Measurements from ENCODE around the gene GDF2. TPM values are rescaled to one million over a fixed set of nuclear protein-coding genes. Genes with fewer than 3 reads are reported as not detected.

GDF2 gene
- total RNA-seq, 3 donors from 2014 or later (not counting 1 experiment from before 2014, with no cell fraction given) = not detected

DNA sequence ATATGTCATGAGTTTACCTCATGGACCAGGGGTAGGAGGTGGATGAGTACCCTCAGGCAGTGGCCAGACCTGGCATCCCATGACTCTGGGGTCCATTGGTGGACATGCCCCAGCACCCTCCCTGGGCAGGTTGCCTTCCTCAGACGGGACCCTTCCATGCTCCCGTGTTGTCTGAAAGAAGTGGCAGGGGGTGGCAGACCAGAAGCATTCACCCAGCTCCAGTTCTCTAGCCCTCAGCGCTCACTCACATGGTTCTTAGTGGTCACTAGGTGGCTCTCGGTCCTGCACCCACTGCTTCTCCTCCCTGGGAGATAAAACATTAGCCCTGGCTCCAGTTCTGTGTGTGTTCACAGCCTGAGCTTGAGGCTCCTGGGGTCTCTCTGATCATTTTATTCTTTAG, 31.9 kb downstream of the GDF2 start:
- Histone ChIP-seq H3K4me3 (ENCODE audit: low read length) (no peak overlapping the region), H3K36me3 (ENCODE audit: control insufficient read depth, insufficient read depth, low read length) (no peaks in the 10 kb centered on the region), H3K27me3 (ENCODE audit: control insufficient read depth, insufficient read depth, low read length) (no peaks in the 10 kb centered on the region), H3K27ac (ENCODE audit: low read length) (no peak overlapping the region), H3K9me3 (ENCODE audit: control insufficient read depth, insufficient read depth, low read length) (no peaks in the 10 kb centered on the region), H3K4me1 (ENCODE audit: control insufficient read depth, insufficient read depth, low read length) (no peaks in the 10 kb centered on the region)
- H3K36me3 Mint-ChIP-seq = no peaks in the 10 kb centered on the region
- ATAC-seq (no peak), DNase-seq (no peak)
- no peaks in the 10 kb centered on the region for H3K9me3 Mint-ChIP-seq
- H3K27me3 Mint-ChIP-seq (ENCODE audit: low read depth in 2 of 2) = peaks cover 0 to 1% of the 10 kb centered on the region in 2 donors
- TF ChIP-seq, protein P1, sequence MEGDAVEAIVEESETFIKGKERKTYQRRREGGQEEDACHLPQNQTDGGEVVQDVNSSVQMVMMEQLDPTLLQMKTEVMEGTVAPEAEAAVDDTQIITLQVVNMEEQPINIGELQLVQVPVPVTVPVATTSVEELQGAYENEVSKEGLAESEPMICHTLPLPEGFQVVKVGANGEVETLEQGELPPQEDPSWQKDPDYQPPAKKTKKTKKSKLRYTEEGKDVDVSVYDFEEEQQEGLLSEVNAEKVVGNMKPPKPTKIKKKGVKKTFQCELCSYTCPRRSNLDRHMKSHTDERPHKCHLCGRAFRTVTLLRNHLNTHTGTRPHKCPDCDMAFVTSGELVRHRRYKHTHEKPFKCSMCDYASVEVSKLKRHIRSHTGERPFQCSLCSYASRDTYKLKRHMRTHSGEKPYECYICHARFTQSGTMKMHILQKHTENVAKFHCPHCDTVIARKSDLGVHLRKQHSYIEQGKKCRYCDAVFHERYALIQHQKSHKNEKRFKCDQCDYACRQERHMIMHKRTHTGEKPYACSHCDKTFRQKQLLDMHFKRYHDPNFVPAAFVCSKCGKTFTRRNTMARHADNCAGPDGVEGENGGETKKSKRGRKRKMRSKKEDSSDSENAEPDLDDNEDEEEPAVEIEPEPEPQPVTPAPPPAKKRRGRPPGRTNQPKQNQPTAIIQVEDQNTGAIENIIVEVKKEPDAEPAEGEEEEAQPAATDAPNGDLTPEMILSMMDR (IDR thresholded peaks at IDR 0.05) = no peak
- 87% methylated on average over 4 of the region's 4 CpGs for WGBS (ENCODE audit: insufficient coverage)
- H3K4me1 Mint-ChIP-seq = no peaks in the 10 kb centered on the region
- no peak overlapping the region for H3K27ac Mint-ChIP-seq
- H3K4me3 Mint-ChIP-seq = no peak overlapping the region
- intact Hi-C loops (cut with micrococcal nuclease) = no loop called here

DNA sequence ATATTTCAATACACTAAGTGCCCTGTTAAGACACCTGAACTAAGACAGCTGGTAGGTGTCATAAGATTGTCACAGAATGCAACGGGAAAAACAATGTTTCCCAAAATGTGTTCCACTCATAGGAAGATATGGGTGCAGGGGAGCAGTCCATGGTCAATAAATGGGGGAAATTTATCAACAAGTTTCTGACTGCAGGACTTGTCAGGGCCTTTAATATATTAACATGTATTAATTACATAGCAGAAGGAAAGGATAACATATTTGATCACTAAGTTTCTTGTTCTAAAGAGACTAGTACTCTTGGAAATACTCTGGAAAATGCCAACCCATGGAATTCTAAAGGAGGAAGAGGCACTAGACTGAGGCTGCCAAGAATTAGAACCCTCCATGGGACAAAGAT, 32.6 kb downstream of the GDF2 start:
- Mint-ChIP-seq H3K9me3 (no peaks in the 10 kb centered on the region), H3K36me3 (no peaks in the 10 kb centered on the region), H3K27me3 (ENCODE audit: low read depth in 2 of 2) (peaks cover 0 to 4% of the 10 kb centered on the region in 2 donors), H3K4me1 (no peaks in the 10 kb centered on the region), H3K27ac (no peak overlapping the region), H3K4me3 (no peak overlapping the region)
- Histone ChIP-seq H3K9me3 (ENCODE audit: control insufficient read depth, insufficient read depth, low read length) (no peaks in the 10 kb centered on the region), H3K36me3 (ENCODE audit: control insufficient read depth, insufficient read depth, low read length) (no peaks in the 10 kb centered on the region), H3K27ac (ENCODE audit: low read length) (no peak overlapping the region), H3K4me3 (ENCODE audit: low read length) (no peak overlapping the region), H3K4me1 (ENCODE audit: control insufficient read depth, insufficient read depth, low read length) (no peaks in the 10 kb centered on the region), H3K27me3 (ENCODE audit: control insufficient read depth, insufficient read depth, low read length) (no peaks in the 10 kb centered on the region)
- intact Hi-C loops (cut with micrococcal nuclease) = no loop called here
- TF ChIP-seq, protein P1 (IDR thresholded peaks at IDR 0.05) = no peak
- ATAC-seq (no peak), DNase-seq (no peak)
- WGBS (ENCODE audit: insufficient coverage) = 75% methylated on average over 1 of the region's 1 CpG

DNA sequence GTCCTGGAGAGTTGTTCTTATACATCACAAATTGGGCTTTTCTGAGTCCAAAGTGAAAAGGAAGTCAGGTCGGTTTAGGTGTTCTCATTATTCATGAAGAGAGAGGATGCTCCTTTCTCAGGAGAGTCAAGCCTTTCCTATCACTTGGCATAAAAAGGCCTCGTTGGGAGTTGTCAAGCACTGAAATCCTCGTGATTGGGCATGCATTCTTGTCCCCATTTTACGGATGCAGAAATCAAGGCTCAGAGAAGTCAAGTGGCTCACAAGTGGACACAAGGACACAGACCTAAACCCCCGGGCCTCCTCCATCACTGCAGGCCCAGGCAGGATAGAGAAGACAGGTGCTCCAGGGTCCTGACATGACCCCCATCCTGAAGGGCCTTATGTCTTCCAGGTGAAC, 34.5 kb downstream of the GDF2 start:
- H3K27me3 ChIP-seq (ENCODE audit: control insufficient read depth, insufficient read depth, low read length) = no peaks in the 10 kb centered on the region
- TF ChIP-seq, protein P1 (IDR thresholded peaks at IDR 0.05) = no peak
- H3K36me3 ChIP-seq (ENCODE audit: control insufficient read depth, insufficient read depth, low read length) = no peaks in the 10 kb centered on the region
- H3K27ac Mint-ChIP-seq = no peak overlapping the region
- WGBS (ENCODE audit: insufficient coverage) = 87% methylated on average over 5 of the region's 5 CpGs
- ATAC-seq (no peak), DNase-seq (no peak)
- H3K9me3 ChIP-seq (ENCODE audit: control insufficient read depth, insufficient read depth, low read length) = no peaks in the 10 kb centered on the region
- H3K4me3 Mint-ChIP-seq = no peak overlapping the region
- intact Hi-C loops (cut with micrococcal nuclease) = no loop called here
- H3K4me1 Mint-ChIP-seq = no peaks in the 10 kb centered on the region
- H3K27me3 Mint-ChIP-seq (ENCODE audit: low read depth in 2 of 2) = peaks cover 0 to 4% of the 10 kb centered on the region in 2 donors
- no peaks in the 10 kb centered on the region for H3K36me3 Mint-ChIP-seq
- no peak overlapping the region for H3K27ac ChIP-seq (ENCODE audit: low read length)
- H3K4me1 ChIP-seq (ENCODE audit: control insufficient read depth, insufficient read depth, low read length) = no peaks in the 10 kb centered on the region
- H3K4me3 ChIP-seq (ENCODE audit: low read length) = no peak overlapping the region
- H3K9me3 Mint-ChIP-seq = no peaks in the 10 kb centered on the region

DNA sequence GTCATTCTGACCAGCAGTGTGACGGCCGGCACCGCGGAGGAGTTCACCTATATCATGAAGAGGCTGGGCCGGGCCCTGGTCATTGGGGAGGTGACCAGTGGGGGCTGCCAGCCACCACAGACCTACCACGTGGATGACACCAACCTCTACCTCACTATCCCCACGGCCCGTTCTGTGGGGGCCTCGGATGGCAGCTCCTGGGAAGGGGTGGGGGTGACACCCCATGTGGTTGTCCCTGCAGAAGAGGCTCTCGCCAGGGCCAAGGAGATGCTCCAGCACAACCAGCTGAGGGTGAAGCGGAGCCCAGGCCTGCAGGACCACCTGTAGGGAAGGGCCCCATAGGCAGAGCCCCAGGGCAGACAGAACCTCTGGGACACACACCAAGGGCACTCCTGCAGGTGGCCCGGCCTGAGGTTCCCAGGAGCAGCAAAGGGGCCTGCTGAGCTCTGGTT, 34.9 kb downstream of the GDF2 start:
- intact Hi-C loops (cut with micrococcal nuclease) = no loop called here
- peaks cover 0 to 4% of the 10 kb centered on the region in 2 donors for H3K27me3 Mint-ChIP-seq (ENCODE audit: low read depth in 2 of 2)
- H3K36me3 Mint-ChIP-seq = no peaks in the 10 kb centered on the region
- no peaks in the 10 kb centered on the region for H3K9me3 Mint-ChIP-seq
- no peak overlapping the region for H3K4me3 ChIP-seq (ENCODE audit: low read length)
- WGBS (ENCODE audit: insufficient coverage) = 91% methylated on average over 9 of the region's 12 CpGs
- ATAC-seq = peak in 1 of 3 donors; percentile 36
- no peaks in the 10 kb centered on the region for H3K27me3 ChIP-seq (ENCODE audit: control insufficient read depth, insufficient read depth, low read length)
- H3K9me3 ChIP-seq (ENCODE audit: control insufficient read depth, insufficient read depth, low read length) = no peaks in the 10 kb centered on the region
- no peak overlapping the region for H3K4me3 Mint-ChIP-seq
- no peak overlapping the region for H3K27ac ChIP-seq (ENCODE audit: low read length)
- no peaks in the 10 kb centered on the region for H3K36me3 ChIP-seq (ENCODE audit: control insufficient read depth, insufficient read depth, low read length)
- no peak overlapping the region for H3K27ac Mint-ChIP-seq
- no peaks in the 10 kb centered on the region for H3K4me1 ChIP-seq (ENCODE audit: control insufficient read depth, insufficient read depth, low read length)
- no peak for DNase-seq
- TF ChIP-seq, protein P1 (IDR thresholded peaks at IDR 0.05) = no peak
- H3K4me1 Mint-ChIP-seq = no peaks in the 10 kb centered on the region
